ENCODE data around the gene CES2.

- TF ChIP-seq CTCF (IDR thresholded peaks at IDR 0.05; ENCODE audit: low read depth, low read length) (no peak), EZH2phosphoT487 (IDR thresholded peaks at IDR 0.05; ENCODE audit: low read depth) (no peak)
Measured at GRCh38 chr16:66920299-66920590, 15.1 kb upstream of the CES2 start.
